ENCODE measurements around the gene NCAN. TPM values are rescaled to one million over a fixed set of nuclear protein-coding genes. Genes with fewer than 3 reads are reported as not detected.

The NCAN gene
- total RNA-seq (0.03 TPM in 1 of 2 replicates, not detected in the other), polyA plus RNA-seq (not detected in 2 replicates)

DNA sequence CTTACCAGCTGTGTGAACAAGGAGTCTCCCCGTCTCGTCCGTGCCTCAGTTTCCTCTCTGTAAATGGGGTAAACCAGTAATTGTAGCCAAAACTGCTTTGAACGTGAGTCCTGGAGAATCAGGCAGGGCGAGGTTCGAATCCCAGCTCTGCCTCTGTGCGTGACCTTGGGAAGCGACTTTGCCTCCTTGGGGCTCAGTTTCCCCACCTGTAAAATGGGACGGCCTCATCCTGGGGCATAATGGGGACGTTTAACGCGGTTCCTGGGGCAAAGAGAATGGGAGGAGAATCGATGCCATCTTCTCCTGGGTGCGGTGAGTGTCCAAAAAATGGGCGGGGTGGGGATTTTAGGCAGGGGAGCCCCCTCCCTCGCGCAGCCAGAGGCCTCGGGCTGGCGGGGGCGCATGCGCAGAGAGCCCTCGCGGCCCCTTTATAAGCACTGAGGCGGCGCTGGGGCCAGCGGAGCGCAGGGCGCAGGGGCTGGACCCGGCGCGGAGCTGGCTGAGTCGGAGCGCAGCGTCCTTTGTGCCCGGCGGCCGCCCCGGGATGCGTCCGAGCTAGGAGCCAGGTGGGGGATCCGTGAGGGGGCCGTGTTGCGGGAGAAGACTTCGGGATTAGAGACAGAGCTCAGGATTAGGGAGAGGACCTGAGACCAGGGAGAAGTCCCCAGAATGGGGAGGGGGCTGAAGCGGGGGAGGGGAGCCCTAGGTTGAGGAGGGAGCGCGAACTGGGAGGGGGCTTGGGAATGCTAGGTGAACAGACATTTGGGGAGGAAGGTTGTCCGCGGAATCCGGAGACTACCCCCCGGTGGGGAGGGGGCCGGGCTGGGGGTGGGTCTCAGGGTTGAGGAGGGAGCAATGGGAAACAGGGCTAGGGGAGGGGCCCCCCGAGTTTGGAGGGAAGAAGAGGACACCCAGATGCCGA lies at the start of gene NCAN:
Gene NCAN, plus strand, starts transcription at position 460 of the 922 bp plus-strand sequence. CDS start 4,996 bp downstream, outside the sequence.
- H3K9me3 ChIP-seq (ENCODE audit: low read depth): no peaks in the 10 kb centered on the region
- H3K36me3 ChIP-seq (replicated peaks; ENCODE audit: insufficient read depth, low read depth): no peaks in the 10 kb centered on the region
- H3K27me3 ChIP-seq: peaks cover 45% of the 10 kb centered on the region
- H3K79me2 ChIP-seq: no peaks in the 10 kb centered on the region
- 16% methylated on average over 31 of the region's 54 CpGs for WGBS (ENCODE audit: low lambda C conversion rate, missing lambda C conversion rate)
- no peak for TF ChIP-seq EZH2phosphoT487 (IDR thresholded peaks at IDR 0.05; ENCODE audit: low read depth, severe bottlenecking, unreplicated experiment)
- H3K4me2 ChIP-seq: no peak within 1 kb of the TSS
- no peak within 1 kb of the TSS for H3K27ac ChIP-seq
- no peak within 1 kb of the TSS for H2AFZ ChIP-seq
- no peak within 1 kb of the TSS for H3K4me3 ChIP-seq
- no peak for DNase-seq (ENCODE audit: low spot score)
- no peaks in the 10 kb centered on the region for H3K9me2 ChIP-seq (replicated peaks; ENCODE audit: insufficient read depth)
- H3K4me1 ChIP-seq (ENCODE audit: insufficient read depth): no peaks in the 10 kb centered on the region
- no peaks in the 10 kb centered on the region for H4K20me1 ChIP-seq (ENCODE audit: insufficient read depth, poor library complexity, severe bottlenecking)

DNA sequence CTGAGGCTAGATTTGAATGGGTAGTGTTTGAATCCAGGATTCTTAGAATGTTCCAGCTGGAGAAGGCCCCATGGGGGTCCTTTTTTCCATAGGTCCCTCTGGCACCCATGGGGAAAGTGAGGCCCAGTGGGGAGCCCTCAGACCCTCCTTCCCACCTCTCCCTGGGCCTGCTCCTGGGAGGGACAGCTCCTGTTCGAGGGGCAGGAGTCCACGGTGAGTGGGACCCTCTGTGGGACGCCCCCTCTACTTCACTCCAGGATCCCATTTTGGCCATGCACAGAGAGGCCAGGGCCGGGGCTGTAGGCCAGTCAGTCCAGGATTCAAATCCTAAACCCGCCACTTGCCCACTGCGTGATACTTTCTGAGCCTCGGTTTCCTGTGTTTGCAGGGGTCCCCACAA lies 49.3 kb upstream of the NCAN start:
- Histone ChIP-seq H3K79me2 (no peaks in the 10 kb centered on the region), H2AFZ (no peak overlapping the region), H3K4me1 (ENCODE audit: insufficient read depth) (no peaks in the 10 kb centered on the region), H3K27ac (no peak overlapping the region), H3K4me2 (no peak overlapping the region), H3K27me3 (no peaks in the 10 kb centered on the region), H3K4me3 (no peak overlapping the region), H4K20me1 (ENCODE audit: insufficient read depth, poor library complexity, severe bottlenecking) (no peaks in the 10 kb centered on the region), H3K9me2 (replicated peaks; ENCODE audit: insufficient read depth) (no peaks in the 10 kb centered on the region), H3K36me3 (replicated peaks; ENCODE audit: insufficient read depth, low read depth) (no peaks in the 10 kb centered on the region), H3K9me3 (ENCODE audit: low read depth) (no peaks in the 10 kb centered on the region)
- TF ChIP-seq EZH2 (IDR thresholded peaks at IDR 0.05; ENCODE audit: borderline replicate concordance) (no peak), EZH2phosphoT487 (IDR thresholded peaks at IDR 0.05; ENCODE audit: low read depth, severe bottlenecking, unreplicated experiment) (no peak), CTCF (IDR thresholded peaks at IDR 0.05; ENCODE audit: poor library complexity) (no peak)
- 90% methylated on average over 7 of the region's 7 CpGs for WGBS (ENCODE audit: low lambda C conversion rate, missing lambda C conversion rate)
- DNase-seq (ENCODE audit: low spot score): no peak

DNA sequence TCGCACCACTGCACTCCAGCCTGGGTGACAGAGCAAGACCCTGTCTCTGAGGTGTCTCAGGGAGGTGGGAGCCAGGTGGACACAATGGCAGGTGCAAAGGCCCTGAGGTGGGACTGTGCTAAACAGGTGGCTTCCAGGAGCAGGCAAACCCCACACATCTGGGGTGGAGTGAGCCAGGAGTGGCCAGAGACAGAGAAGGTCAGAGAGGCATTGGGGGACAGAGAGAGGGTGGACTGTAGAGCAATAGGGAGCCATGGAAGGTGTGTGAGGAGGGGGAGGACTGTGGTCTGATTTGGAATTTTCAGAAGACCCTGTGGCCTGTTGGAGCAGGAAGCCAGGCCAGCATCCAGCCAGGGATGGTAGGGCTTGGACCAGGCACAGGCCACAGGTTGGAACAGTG lies 46.4 kb upstream of the NCAN start:
- WGBS (ENCODE audit: low lambda C conversion rate, missing lambda C conversion rate): 100% methylated on average over 1 of the region's 1 CpG
- H4K20me1 ChIP-seq (ENCODE audit: insufficient read depth, poor library complexity, severe bottlenecking): no peaks in the 10 kb centered on the region
- H3K79me2 ChIP-seq: no peaks in the 10 kb centered on the region
- no peaks in the 10 kb centered on the region for H3K9me3 ChIP-seq (ENCODE audit: low read depth)
- no peaks in the 10 kb centered on the region for H3K4me1 ChIP-seq (ENCODE audit: insufficient read depth)
- H3K4me2 ChIP-seq: no peak overlapping the region
- H2AFZ ChIP-seq: no peak overlapping the region
- DNase-seq (ENCODE audit: low spot score): no peak
- no peak overlapping the region for H3K27ac ChIP-seq
- H3K9me2 ChIP-seq (replicated peaks; ENCODE audit: insufficient read depth): no peaks in the 10 kb centered on the region
- no peak for TF ChIP-seq CTCF (IDR thresholded peaks at IDR 0.05; ENCODE audit: poor library complexity)
- TF ChIP-seq EZH2phosphoT487 (IDR thresholded peaks at IDR 0.05; ENCODE audit: low read depth, severe bottlenecking, unreplicated experiment): no peak
- no peaks in the 10 kb centered on the region for H3K27me3 ChIP-seq
- no peak overlapping the region for H3K4me3 ChIP-seq
- H3K36me3 ChIP-seq (replicated peaks; ENCODE audit: insufficient read depth, low read depth): no peaks in the 10 kb centered on the region

DNA sequence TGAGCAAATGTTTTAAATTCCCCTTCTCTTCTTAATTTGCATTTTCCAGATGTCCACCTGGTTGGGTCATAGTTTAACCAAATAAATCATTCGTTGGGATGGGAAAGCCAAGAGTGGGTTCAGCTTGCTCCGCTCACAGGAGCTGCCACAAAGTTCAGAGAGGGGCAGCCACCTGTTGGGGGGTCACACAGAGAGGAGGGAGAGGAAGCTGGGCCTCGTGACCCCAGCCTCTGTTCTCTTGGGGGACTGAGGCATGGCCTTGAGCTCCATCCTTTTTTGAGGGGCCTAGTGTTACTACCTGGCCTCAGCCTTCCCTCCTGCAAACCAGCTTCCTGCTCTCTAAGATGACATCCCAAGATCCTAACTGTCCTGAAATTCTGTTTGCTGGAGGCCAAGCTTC lies 44.1 kb upstream of the NCAN start:
- no peak for DNase-seq (ENCODE audit: low spot score)
- Histone ChIP-seq H4K20me1 (ENCODE audit: insufficient read depth, poor library complexity, severe bottlenecking) (no peaks in the 10 kb centered on the region), H3K4me1 (ENCODE audit: insufficient read depth) (peaks cover 10% of the 10 kb centered on the region), H3K79me2 (no peaks in the 10 kb centered on the region), H2AFZ (no peak overlapping the region), H3K27me3 (no peaks in the 10 kb centered on the region), H3K27ac (no peak overlapping the region), H3K4me2 (no peak overlapping the region), H3K9me3 (ENCODE audit: low read depth) (no peaks in the 10 kb centered on the region), H3K36me3 (replicated peaks; ENCODE audit: insufficient read depth, low read depth) (no peaks in the 10 kb centered on the region), H3K9me2 (replicated peaks; ENCODE audit: insufficient read depth) (no peaks in the 10 kb centered on the region), H3K4me3 (no peak overlapping the region)
- WGBS (ENCODE audit: low lambda C conversion rate, missing lambda C conversion rate): 85% methylated on average over 3 of the region's 3 CpGs
- TF ChIP-seq EZH2phosphoT487 (IDR thresholded peaks at IDR 0.05; ENCODE audit: low read depth, severe bottlenecking, unreplicated experiment) (no peak), EZH2 (IDR thresholded peaks at IDR 0.05; ENCODE audit: borderline replicate concordance) (no peak), CTCF (IDR thresholded peaks at IDR 0.05; ENCODE audit: poor library complexity) (no peak)
